Testis (tissue), 2 donors: Measurements from ENCODE around the gene TMC1.

ENCODE experiments used
- POLR2A ChIP-seq: fragments of 450-650 bp; IDR thresholded peaks from one replicate; pipeline ENCODE4 v1.6.1; 2017; ENCODE audit warnings: antibody characterized with exemption, mild to moderate bottlenecking, moderate library complexity
- TF ChIP-seq, protein P1 (sequence below), 3 experiments: fragments of 450-650 bp in 2 of 3; fragments of 200-600 bp in 1 of 3; sonication (generic) in 1 of 3; IDR thresholded peaks; one replicate each; pipeline ENCODE4 v1.5.1; 2016 to 2019; ENCODE audit warnings: antibody characterized with exemption in 3 of 3, mild to moderate bottlenecking in 2 of 3, moderate library complexity in 1 of 3

DNA sequence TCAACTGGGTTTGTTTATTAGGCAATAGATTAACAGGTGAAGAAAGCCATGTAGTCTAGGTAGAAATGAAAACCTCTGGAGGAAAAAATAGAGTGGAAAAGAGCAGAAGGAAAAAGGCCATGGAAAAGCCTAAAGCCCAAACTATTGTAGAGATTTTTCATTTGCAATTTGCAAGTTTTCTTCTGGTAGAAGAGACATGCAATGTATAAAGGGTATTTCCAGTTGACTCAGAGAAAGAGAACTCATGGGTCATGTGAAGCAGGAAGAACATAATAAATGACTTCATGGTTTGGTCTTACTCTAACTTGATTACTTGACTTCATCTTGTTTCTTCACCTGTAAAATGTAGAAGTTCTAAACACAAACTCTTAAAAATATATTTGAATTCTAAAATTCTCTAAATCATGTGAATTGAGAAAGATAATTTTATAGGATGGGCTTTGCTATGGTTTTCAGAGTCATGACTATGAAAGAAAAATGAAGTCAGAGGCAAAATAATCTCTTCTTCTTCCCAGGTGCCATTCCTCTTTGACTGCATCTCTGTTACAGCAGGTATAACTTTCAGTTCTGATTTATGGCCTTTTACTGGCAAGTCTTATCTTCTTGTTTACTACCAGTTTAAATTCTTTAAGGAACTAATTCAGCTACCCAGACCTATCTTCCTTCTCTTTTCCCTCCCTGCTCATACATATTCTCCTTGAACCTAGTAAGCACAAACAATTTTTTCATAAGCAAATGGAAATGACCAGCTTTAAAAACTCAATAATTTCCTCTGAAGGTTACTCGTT lies 47.7 kb upstream of the TMC1 start:
- TF ChIP-seq, protein P1, sequence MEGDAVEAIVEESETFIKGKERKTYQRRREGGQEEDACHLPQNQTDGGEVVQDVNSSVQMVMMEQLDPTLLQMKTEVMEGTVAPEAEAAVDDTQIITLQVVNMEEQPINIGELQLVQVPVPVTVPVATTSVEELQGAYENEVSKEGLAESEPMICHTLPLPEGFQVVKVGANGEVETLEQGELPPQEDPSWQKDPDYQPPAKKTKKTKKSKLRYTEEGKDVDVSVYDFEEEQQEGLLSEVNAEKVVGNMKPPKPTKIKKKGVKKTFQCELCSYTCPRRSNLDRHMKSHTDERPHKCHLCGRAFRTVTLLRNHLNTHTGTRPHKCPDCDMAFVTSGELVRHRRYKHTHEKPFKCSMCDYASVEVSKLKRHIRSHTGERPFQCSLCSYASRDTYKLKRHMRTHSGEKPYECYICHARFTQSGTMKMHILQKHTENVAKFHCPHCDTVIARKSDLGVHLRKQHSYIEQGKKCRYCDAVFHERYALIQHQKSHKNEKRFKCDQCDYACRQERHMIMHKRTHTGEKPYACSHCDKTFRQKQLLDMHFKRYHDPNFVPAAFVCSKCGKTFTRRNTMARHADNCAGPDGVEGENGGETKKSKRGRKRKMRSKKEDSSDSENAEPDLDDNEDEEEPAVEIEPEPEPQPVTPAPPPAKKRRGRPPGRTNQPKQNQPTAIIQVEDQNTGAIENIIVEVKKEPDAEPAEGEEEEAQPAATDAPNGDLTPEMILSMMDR (IDR thresholded peaks at IDR 0.05), result no peak
- TF ChIP-seq POLR2A, result no peak
